HEK293 (cell line): ENCODE measurements around the gene VSTM4.

Experiments used
- CTCF ChIA-PET: fragments of 350-600 bp; formaldehyde crosslinking; extraction: SDS; loops from one replicate; lab custom pipeline; 2021; ENCODE audit warnings: antibody characterized with exemption; lab: Yijun Ruan, JAX
- POLR2A ChIA-PET: fragments of 300-600 bp; formaldehyde crosslinking; extraction: SDS; loops from one replicate; lab custom pipeline; 2020; ENCODE audit warnings: antibody characterized with exemption, inconsistent platforms; lab: Yijun Ruan, JAX
- H3K27ac ChIP-seq: fragments of 200-500 bp; sonication (Bioruptor generic); 2 replicates; pipeline ENCODE4 v1.5.1; 2014; ENCODE audit warnings: low read depth, low read length, control low read depth, inconsistent platforms; ENCODE audit errors: extremely low read depth
- H3K36me3 ChIP-seq, 2 experiments: fragments of 200-500 bp in 1 of 2; sonication (Bioruptor generic) in 1 of 2; 1 replicate in 1 of 2; 2 replicates in 1 of 2; pipeline ENCODE4 v1.5.1; 2014 to 2017; ENCODE audit warnings: inconsistent platforms in 2 of 2, low read length in 2 of 2; ENCODE audit not compliant: control insufficient read depth in 2 of 2, insufficient read depth in 1 of 2
- H3K4me1 ChIP-seq: fragments of 200-500 bp; sonication (Bioruptor generic); 2 replicates; pipeline ENCODE4 v1.5.1; 2014; ENCODE audit warnings: mild to moderate bottlenecking, low read length, inconsistent platforms; ENCODE audit not compliant: control insufficient read depth, insufficient read depth
- H3K4me3 ChIP-seq: 2 replicates; pipeline ENCODE4 v1.5.1; 2011; ENCODE audit warnings: low read depth, mild to moderate bottlenecking, control low read depth, low read length, moderate library complexity
- H3K9me3 ChIP-seq: fragments of 200-500 bp; sonication (Bioruptor generic); 2 replicates; pipeline ENCODE4 v1.5.1; 2014; ENCODE audit warnings: low read depth, low read length, inconsistent platforms; ENCODE audit not compliant: control insufficient read depth, insufficient read depth
- AEBP2 ChIP-seq: fragments of 450-650 bp; formaldehyde crosslinking; IDR thresholded peaks from 2 replicates; pipeline ENCODE4 v1.5.1; 2016; ENCODE audit warnings: missing biosample characterization, missing genetic modification characterization, borderline replicate concordance
- KLF1 ChIP-seq: fragments of 450-650 bp; formaldehyde crosslinking; IDR thresholded peaks from 2 replicates; pipeline ENCODE4 v1.5.1; 2016; ENCODE audit warnings: missing biosample characterization, missing genetic modification characterization
- OVOL3 ChIP-seq: fragments of 450-650 bp; formaldehyde crosslinking; IDR thresholded peaks from 2 replicates; pipeline ENCODE4 v1.5.1; 2016; ENCODE audit warnings: missing biosample characterization, missing genetic modification characterization
- PRDM10 ChIP-seq: fragments of 450-650 bp; formaldehyde crosslinking; IDR thresholded peaks from 2 replicates; pipeline ENCODE4 v1.5.1; 2016; ENCODE audit warnings: missing biosample characterization, missing genetic modification characterization
- REPIN1 ChIP-seq: fragments of 450-650 bp; formaldehyde crosslinking; IDR thresholded peaks from 2 replicates; pipeline ENCODE4 v1.5.1; 2017; ENCODE audit warnings: missing biosample characterization, missing genetic modification characterization, low read depth
- ZBTB11 ChIP-seq: fragments of 450-650 bp; formaldehyde crosslinking; conservative IDR thresholded peaks from 2 replicates; pipeline ENCODE4 v1.5.1; 2016; ENCODE audit warnings: low read depth, missing biosample characterization, missing genetic modification characterization
- ZNF112 ChIP-seq: fragments of 450-650 bp; formaldehyde crosslinking; IDR thresholded peaks from 2 replicates; pipeline ENCODE4 v1.5.0; 2017; ENCODE audit warnings: missing biosample characterization, missing genetic modification characterization
- ZNF148 ChIP-seq: fragments of 450-650 bp; formaldehyde crosslinking; IDR thresholded peaks from 2 replicates; pipeline ENCODE4 v1.5.0; 2017; ENCODE audit warnings: missing biosample characterization, missing genetic modification characterization, borderline replicate concordance
- ZNF223 ChIP-seq: fragments of 450-650 bp; formaldehyde crosslinking; IDR thresholded peaks from 2 replicates; pipeline ENCODE4 v1.5.1; 2016; ENCODE audit warnings: missing biosample characterization, missing genetic modification characterization
- ZNF449 ChIP-seq: fragments of 450-650 bp; formaldehyde crosslinking; IDR thresholded peaks from 2 replicates; pipeline ENCODE4 v1.5.1; 2017; ENCODE audit warnings: missing biosample characterization, mild to moderate bottlenecking, missing genetic modification characterization, moderate library complexity
- ZNF530 ChIP-seq: fragments of 450-650 bp; formaldehyde crosslinking; IDR thresholded peaks from 2 replicates; pipeline ENCODE4 v1.5.1; 2016; ENCODE audit warnings: low read depth, missing biosample characterization, missing genetic modification characterization
- ZNF692 ChIP-seq: fragments of 450-650 bp; formaldehyde crosslinking; IDR thresholded peaks from 2 replicates; pipeline ENCODE4 v1.5.1; 2016; ENCODE audit warnings: missing biosample characterization, missing genetic modification characterization

VSTM4 gene

GRCh38 chr10:49154641-49155040 is 39.3 kb upstream of the VSTM4 start:
- ChIA-PET POLR2A (no interaction called here), CTCF (no interaction called here)
- Histone ChIP-seq H3K36me3 (no peaks in the 10 kb centered on the region), H3K4me1 (no peaks in the 10 kb centered on the region), H3K4me3 (no peak overlapping the region), H3K9me3 (no peaks in the 10 kb centered on the region), H3K27ac (no peak overlapping the region)
- TF ChIP-seq ZNF148 (tag by site-specific recombination) (no peak), ZNF223 (tag by site-specific recombination) (no peak), AEBP2 (tag by site-specific recombination) (no peak), ZNF112 (tag by site-specific recombination) (no peak), ZBTB11 (tag by site-specific recombination) (no peak), ZNF530 (tag by site-specific recombination) (no peak), ZNF449 (tag by site-specific recombination) (no peak), KLF1 (tag by site-specific recombination) (no peak), REPIN1 (no peak), OVOL3 (tag by site-specific recombination) (no peak), ZNF692 (tag by site-specific recombination) (no peak), PRDM10 (tag by site-specific recombination) (no peak)
